ENCODE measurements around the gene COL19A1.

COL19A1 gene

DNA sequence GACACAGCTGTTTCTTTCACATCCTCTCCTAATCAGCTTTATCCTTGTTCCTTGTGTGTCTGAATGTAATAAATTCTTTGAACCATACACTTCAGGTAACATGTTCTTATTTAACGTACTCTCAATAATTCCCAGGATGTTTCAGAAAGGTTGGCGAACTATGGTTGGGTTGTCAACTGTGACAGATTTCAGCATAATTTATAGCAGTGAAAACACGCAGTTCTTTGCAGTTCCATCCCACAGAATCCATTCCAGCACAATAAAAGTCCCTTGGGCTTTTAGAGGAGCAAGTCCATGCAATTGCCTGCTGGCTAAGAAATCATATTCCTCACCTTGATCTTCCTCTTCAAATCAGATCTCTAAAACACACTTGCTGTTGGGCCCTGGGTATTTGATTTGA lies 317.2 kb downstream of the COL19A1 start:
- H3F3A ChIP-seq (ENCODE audit: insufficient read depth, low read length): no peaks in the 10 kb centered on the region
- H3K9me3 ChIP-seq (replicated peaks; ENCODE audit: insufficient read depth, low read length): no peaks in the 10 kb centered on the region
- TF ChIP-seq EZH2phosphoT487 (IDR thresholded peaks at IDR 0.05; ENCODE audit: low read length): no peak
- TF ChIP-seq, protein P1, sequence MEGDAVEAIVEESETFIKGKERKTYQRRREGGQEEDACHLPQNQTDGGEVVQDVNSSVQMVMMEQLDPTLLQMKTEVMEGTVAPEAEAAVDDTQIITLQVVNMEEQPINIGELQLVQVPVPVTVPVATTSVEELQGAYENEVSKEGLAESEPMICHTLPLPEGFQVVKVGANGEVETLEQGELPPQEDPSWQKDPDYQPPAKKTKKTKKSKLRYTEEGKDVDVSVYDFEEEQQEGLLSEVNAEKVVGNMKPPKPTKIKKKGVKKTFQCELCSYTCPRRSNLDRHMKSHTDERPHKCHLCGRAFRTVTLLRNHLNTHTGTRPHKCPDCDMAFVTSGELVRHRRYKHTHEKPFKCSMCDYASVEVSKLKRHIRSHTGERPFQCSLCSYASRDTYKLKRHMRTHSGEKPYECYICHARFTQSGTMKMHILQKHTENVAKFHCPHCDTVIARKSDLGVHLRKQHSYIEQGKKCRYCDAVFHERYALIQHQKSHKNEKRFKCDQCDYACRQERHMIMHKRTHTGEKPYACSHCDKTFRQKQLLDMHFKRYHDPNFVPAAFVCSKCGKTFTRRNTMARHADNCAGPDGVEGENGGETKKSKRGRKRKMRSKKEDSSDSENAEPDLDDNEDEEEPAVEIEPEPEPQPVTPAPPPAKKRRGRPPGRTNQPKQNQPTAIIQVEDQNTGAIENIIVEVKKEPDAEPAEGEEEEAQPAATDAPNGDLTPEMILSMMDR (IDR thresholded peaks at IDR 0.05; ENCODE audit: low read length): no peak
- no peak for TF ChIP-seq EZH2 (optimal IDR thresholded peaks at IDR 0.05; ENCODE audit: low read depth, low read length)
- H3K9me2 ChIP-seq (replicated peaks; ENCODE audit: insufficient read depth, low read length): no peaks in the 10 kb centered on the region
- H3K4me3 ChIP-seq (ENCODE audit: low read length): no peak overlapping the region
- H3K4me1 ChIP-seq (ENCODE audit: low read length): no peaks in the 10 kb centered on the region
- H3K4me2 ChIP-seq (ENCODE audit: low read depth, low read length): no peak overlapping the region
- H4K20me1 ChIP-seq (ENCODE audit: insufficient read depth, low read length): no peaks in the 10 kb centered on the region
- no peak for DNase-seq
- H3K36me3 ChIP-seq (replicated peaks; ENCODE audit: insufficient read depth, low read length): no peaks in the 10 kb centered on the region
- H2AFZ ChIP-seq (ENCODE audit: low read length): no peak overlapping the region
- no peak overlapping the region for H3K9ac ChIP-seq (ENCODE audit: low read length)
- no peak overlapping the region for H3K27ac ChIP-seq (ENCODE audit: low read length)
- no peaks in the 10 kb centered on the region for H3K79me2 ChIP-seq (ENCODE audit: low read length)
- no peaks in the 10 kb centered on the region for H3K27me3 ChIP-seq (replicated peaks; ENCODE audit: insufficient read depth, low read length)

DNA sequence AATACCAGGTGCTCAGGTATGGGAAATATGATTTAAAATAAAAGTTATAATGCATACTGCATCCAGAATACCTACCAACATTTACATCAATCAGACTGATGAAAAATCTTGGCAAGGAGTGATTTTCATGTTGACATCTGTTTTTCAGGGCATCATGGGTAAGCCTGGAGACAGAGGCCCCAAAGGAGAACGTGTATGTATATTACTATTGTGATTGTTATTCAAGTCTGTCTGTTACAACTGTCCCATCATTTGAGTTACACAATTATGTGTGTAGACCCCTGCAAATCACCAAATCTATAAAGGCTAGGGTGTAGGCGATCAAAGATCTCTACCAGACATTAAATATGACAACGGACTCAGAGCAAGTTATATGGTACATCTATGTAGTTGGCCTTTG lies 318.4 kb downstream of the COL19A1 start:
- Histone ChIP-seq H3K79me2 (ENCODE audit: low read length) (no peaks in the 10 kb centered on the region), H3F3A (ENCODE audit: insufficient read depth, low read length) (no peaks in the 10 kb centered on the region), H3K36me3 (replicated peaks; ENCODE audit: insufficient read depth, low read length) (no peaks in the 10 kb centered on the region)

DNA sequence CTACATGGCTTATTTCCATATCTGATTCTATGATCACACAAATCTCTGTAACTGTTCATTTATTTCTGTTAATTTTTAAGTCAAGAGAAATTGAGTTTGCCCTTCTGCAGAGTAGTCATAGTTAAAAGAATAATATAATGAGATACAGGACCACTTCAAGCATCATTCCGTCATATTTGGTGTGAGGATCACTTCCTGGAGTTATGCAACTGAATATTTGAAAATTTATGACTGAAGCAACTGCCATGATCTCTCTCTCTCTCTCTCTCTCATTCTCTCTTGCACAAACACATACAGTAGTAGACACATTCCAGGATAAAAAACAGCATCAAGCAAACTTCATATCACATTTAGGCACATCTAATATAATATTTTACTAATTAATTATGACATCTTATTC lies 320.1 kb downstream of the COL19A1 start:
- Histone ChIP-seq H3K79me2 (ENCODE audit: low read length) (no peaks in the 10 kb centered on the region), H3F3A (ENCODE audit: insufficient read depth, low read length) (no peaks in the 10 kb centered on the region), H3K27ac (ENCODE audit: low read length) (no peak overlapping the region), H2AFZ (ENCODE audit: low read length) (no peak overlapping the region), H3K9me3 (replicated peaks; ENCODE audit: insufficient read depth, low read length) (no peaks in the 10 kb centered on the region), H3K27me3 (replicated peaks; ENCODE audit: insufficient read depth, low read length) (no peaks in the 10 kb centered on the region), H4K20me1 (ENCODE audit: insufficient read depth, low read length) (no peaks in the 10 kb centered on the region), H3K36me3 (replicated peaks; ENCODE audit: insufficient read depth, low read length) (no peaks in the 10 kb centered on the region), H3K9me2 (replicated peaks; ENCODE audit: insufficient read depth, low read length) (no peaks in the 10 kb centered on the region), H3K4me3 (ENCODE audit: low read length) (no peak overlapping the region), H3K9ac (ENCODE audit: low read length) (no peak overlapping the region), H3K4me2 (ENCODE audit: low read depth, low read length) (no peak overlapping the region), H3K4me1 (ENCODE audit: low read length) (no peaks in the 10 kb centered on the region)
- DNase-seq: no peak
- TF ChIP-seq EZH2 (optimal IDR thresholded peaks at IDR 0.05; ENCODE audit: low read depth, low read length) (no peak), EZH2phosphoT487 (IDR thresholded peaks at IDR 0.05; ENCODE audit: low read length) (no peak)
- TF ChIP-seq, protein P1 (IDR thresholded peaks at IDR 0.05; ENCODE audit: low read length): no peak

More for the DNA sequence above, 318.4 kb downstream of the COL19A1 start:
- Histone ChIP-seq H3K27ac (ENCODE audit: low read length) (no peak overlapping the region), H3K4me1 (ENCODE audit: low read length) (no peaks in the 10 kb centered on the region), H3K9me3 (replicated peaks; ENCODE audit: insufficient read depth, low read length) (no peaks in the 10 kb centered on the region), H2AFZ (ENCODE audit: low read length) (no peak overlapping the region), H4K20me1 (ENCODE audit: insufficient read depth, low read length) (no peaks in the 10 kb centered on the region), H3K9ac (ENCODE audit: low read length) (no peak overlapping the region), H3K9me2 (replicated peaks; ENCODE audit: insufficient read depth, low read length) (no peaks in the 10 kb centered on the region), H3K4me2 (ENCODE audit: low read depth, low read length) (no peak overlapping the region), H3K4me3 (ENCODE audit: low read length) (no peak overlapping the region), H3K27me3 (replicated peaks; ENCODE audit: insufficient read depth, low read length) (no peaks in the 10 kb centered on the region)
- no peak for DNase-seq
- TF ChIP-seq, protein P1 (IDR thresholded peaks at IDR 0.05; ENCODE audit: low read length): no peak
- TF ChIP-seq EZH2 (optimal IDR thresholded peaks at IDR 0.05; ENCODE audit: low read depth, low read length) (no peak), EZH2phosphoT487 (IDR thresholded peaks at IDR 0.05; ENCODE audit: low read length) (no peak)

All from MM.1S (cell line).